SK-N-SH (cell line): ENCODE results near the gene QKI. TPM values are rescaled to one million over a fixed set of nuclear protein-coding genes. Genes with fewer than 3 reads are reported as not detected.
A peak's percentile ranks its signal among the peaks of the same experiment; 100 is the strongest.

Experiments used
- CTCF ChIA-PET: fragments of 300-600, 350-600 bp; formaldehyde crosslinking; extraction: SDS; loops from one replicate; lab custom pipeline; 2021; lab: Yijun Ruan, JAX
- POLR2A ChIA-PET: fragments of 350-600 bp; sonication (Branson Sonifier 250); formaldehyde crosslinking; extraction: SDS; loops from one replicate; lab custom pipeline; 2020; ENCODE audit warnings: antibody characterized with exemption, inconsistent platforms; lab: Yijun Ruan, JAX
- DNase-seq: peaks from one replicate; pipeline ENCODE4 v3.0.0; 2012
- H2AFZ ChIP-seq: fragments of 200-600 bp; sonication (generic); 2 replicates; pipeline ENCODE4 v1.8.1; 2016; ENCODE audit warnings: antibody characterized with exemption, mild to moderate bottlenecking, low read depth
- H3F3A ChIP-seq: fragments of 200-600 bp; sonication (generic); replicated peaks from 2 replicates; pipeline ENCODE3; 2016; ENCODE audit warnings: antibody characterized with exemption, mild to moderate bottlenecking; ENCODE audit not compliant: insufficient read depth
- H3K27ac ChIP-seq, 2 experiments: fragments of 200-500 bp in 1 of 2; fragments of 200-600 bp in 1 of 2; sonication (Bioruptor generic) in 1 of 2; sonication (generic), shearing (Covaris generic) in 1 of 2; 2 replicates each; pipeline versions ENCODE4 v1.5.1 to v1.6.1; 2014 to 2016; ENCODE audit warnings: low read depth in 2 of 2, inconsistent platforms in 1 of 2, low read length in 1 of 2, mild to moderate bottlenecking in 1 of 2, mixed read lengths in 1 of 2
- H3K27me3 ChIP-seq: fragments of 200-600 bp; sonication (generic), shearing (Covaris generic); 2 replicates; pipeline ENCODE4 v1.6.1; 2016; ENCODE audit warnings: mixed run types; ENCODE audit not compliant: insufficient read depth
- H3K36me3 ChIP-seq, 2 experiments: fragments of 200-500 bp in 1 of 2; fragments of 200-600 bp in 1 of 2; sonication (Bioruptor generic) in 1 of 2; sonication (generic) in 1 of 2; replicated peaks in 1 of 2; 2 replicates each; pipeline versions ENCODE3 to v1.5.1; 2014 to 2016; ENCODE audit warnings: low read length in 1 of 2, mild to moderate bottlenecking in 1 of 2; ENCODE audit not compliant: insufficient read depth in 2 of 2, control insufficient read depth in 1 of 2
- H3K4me1 ChIP-seq, 2 experiments: fragments of 200-500 bp in 1 of 2; fragments of 200-600 bp in 1 of 2; sonication (Bioruptor generic) in 1 of 2; sonication (generic), shearing (Covaris generic) in 1 of 2; 2 replicates each; pipeline versions ENCODE4 v1.5.1 to v1.6.1; 2014 to 2016; ENCODE audit warnings: low read depth in 1 of 2, low read length in 1 of 2, mixed run types in 1 of 2; ENCODE audit not compliant: insufficient read depth in 2 of 2, control insufficient read depth in 1 of 2
- H3K4me2 ChIP-seq: fragments of 200-600 bp; sonication (generic), shearing (Covaris generic); 2 replicates; pipeline ENCODE4 v1.6.1; 2017; ENCODE audit warnings: mixed run types
- H3K4me3 ChIP-seq, 2 experiments: fragments of 200-500 bp in 1 of 2; fragments of 200-600 bp in 1 of 2; sonication (Bioruptor generic) in 1 of 2; sonication (generic), shearing (Covaris generic) in 1 of 2; 2 replicates each; pipeline versions ENCODE4 v1.5.1 to v1.8.1; 2014 to 2016; ENCODE audit warnings: low read depth in 2 of 2, inconsistent platforms in 1 of 2, low read length in 1 of 2, mild to moderate bottlenecking in 1 of 2, mixed read lengths in 1 of 2, moderate library complexity in 1 of 2
- H3K79me2 ChIP-seq: fragments of 200-600 bp; sonication (generic); 2 replicates; pipeline ENCODE4 v1.8.1; 2017; ENCODE audit warnings: mild to moderate bottlenecking; ENCODE audit not compliant: insufficient read depth
- H3K9ac ChIP-seq: fragments of 200-600 bp; sonication (generic); 2 replicates; pipeline ENCODE4 v1.6.1; 2017; ENCODE audit warnings: mixed run types
- H3K9me2 ChIP-seq: fragments of 200-600 bp; sonication (generic); 2 replicates; pipeline ENCODE4 v1.6.1; 2017; ENCODE audit warnings: mixed run types
- H3K9me3 ChIP-seq: fragments of 200-600 bp; sonication (generic); 2 replicates; pipeline ENCODE4 v1.6.1; 2017; ENCODE audit warnings: mixed run types, mild to moderate bottlenecking, moderate library complexity
- H4K20me1 ChIP-seq: fragments of 200-600 bp; sonication (generic); 2 replicates; pipeline ENCODE4 v1.6.1; 2017; ENCODE audit warnings: mild to moderate bottlenecking, mixed run types; ENCODE audit not compliant: insufficient read depth
- CTCF ChIP-seq: fragments of 200-600 bp; sonication (generic); IDR thresholded peaks from 2 replicates; pipeline ENCODE4 v1.6.1; 2017; ENCODE audit warnings: antibody characterized with exemption, mild to moderate bottlenecking, moderate library complexity
- EP300 ChIP-seq, 2 experiments: IDR thresholded peaks; 2 replicates each; pipeline versions ENCODE4 v1.4.0 to v1.6.1; 2012; ENCODE audit warnings: borderline replicate concordance in 1 of 2, low read depth in 1 of 2, low read length in 1 of 2
- FOSL2 ChIP-seq: IDR thresholded peaks from 2 replicates; pipeline ENCODE4 v1.4.0; 2012; ENCODE audit warnings: low read depth, mild to moderate bottlenecking, moderate library complexity, borderline replicate concordance
- FOXJ3 ChIP-seq: sonication (generic); formaldehyde crosslinking; IDR thresholded peaks from 2 replicates; pipeline ENCODE4 v1.5.1; 2020; ENCODE audit warnings: mild to moderate bottlenecking, missing genetic modification reagents
- MXI1 ChIP-seq: IDR thresholded peaks from 2 replicates; pipeline ENCODE4 v1.6.1; 2012; ENCODE audit warnings: mild to moderate bottlenecking, low read depth, low read length, improper control_type of control experiment
- NFIC ChIP-seq: IDR thresholded peaks from 2 replicates; pipeline ENCODE4 v1.4.0; 2012; ENCODE audit warnings: borderline replicate concordance
- NRF1 ChIP-seq: IDR thresholded peaks from 2 replicates; pipeline ENCODE4 v1.6.1; 2012; ENCODE audit warnings: low read depth, mild to moderate bottlenecking, low read length
- PBX3 ChIP-seq: IDR thresholded peaks from 2 replicates; pipeline ENCODE4; 2012
- RXRA ChIP-seq: IDR thresholded peaks from 2 replicates; pipeline ENCODE4 v1.4.0; 2012; ENCODE audit warnings: low read depth, mild to moderate bottlenecking, borderline replicate concordance
- SIN3A ChIP-seq: IDR thresholded peaks from 2 replicates; pipeline ENCODE4 v1.6.1; 2012; ENCODE audit warnings: low read depth, mild to moderate bottlenecking, low read length, moderate library complexity, borderline replicate concordance
- TCF12 ChIP-seq: IDR thresholded peaks from 2 replicates; pipeline ENCODE4 v1.4.0; 2012
- YY1 ChIP-seq: IDR thresholded peaks from 2 replicates; pipeline ENCODE4 v1.4.0; 2012; ENCODE audit warnings: low read depth, mild to moderate bottlenecking
- WGBS: methylation state at CpG from one replicate; pipeline ENCODE4 v1.1.6; 2017; ENCODE audit warnings: low lambda C conversion rate; 5-methylcytosine and 5-hydroxymethylcytosine counted together
- polyA plus RNA-seq, 3 experiments: library from polyadenylated mRNA; depleted of rRNA; stranded (reverse); fragments of >200 nt; gene quantifications; 2 replicates each; pipeline ENCODE4 v1.2.3, GENCODE V29; 2012
- TF ChIP-seq, protein P1 (sequence below): IDR thresholded peaks from 2 replicates; pipeline ENCODE4 v1.4.0; 2012; ENCODE audit warnings: low read depth, borderline replicate concordance
- TF ChIP-seq, protein P2 (sequence below): IDR thresholded peaks from 2 replicates; pipeline ENCODE4 v1.6.1; 2012; ENCODE audit warnings: mild to moderate bottlenecking, low read depth, low read length, moderate library complexity

Gene QKI
- polyA plus RNA-seq, 1 of the 3 experiments (the other 2 are of a cell fraction) = 51.1 TPM

DNA sequence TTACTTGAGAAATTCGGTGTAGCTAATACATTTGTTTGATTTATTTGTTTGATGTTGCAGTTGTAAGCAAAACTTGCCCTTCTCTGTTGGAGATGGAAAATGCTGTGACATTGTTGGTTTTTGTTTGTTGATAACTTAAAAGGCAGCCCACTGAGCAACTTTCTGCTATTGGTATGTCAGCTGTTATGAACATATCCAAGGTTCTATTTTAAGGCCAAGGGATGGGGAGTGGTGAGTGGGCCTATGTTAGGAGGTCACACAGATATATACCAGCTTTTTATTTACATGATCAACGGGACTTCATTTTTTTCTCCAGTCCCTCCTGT lies 5.7 kb downstream of the QKI start:
- Histone ChIP-seq H3K36me3 (peaks cover 0 to 4% of the 10 kb centered on the region in 2 experiments), H3K9me2 (no peaks in the 10 kb centered on the region), H3K27me3 (no peaks in the 10 kb centered on the region), H3K4me1 (peaks cover 11 to 34% of the 10 kb centered on the region in 2 experiments; a peak in 3 of 4 replicates), H2AFZ (no peak overlapping the region), H3K4me3 (peak overlapping the region in 1 of 2 experiments; percentile 1; a peak in 1 of 4 replicates), H4K20me1 (peaks cover 83% of the 10 kb centered on the region), H3K9ac (no peak overlapping the region), H3F3A (peaks cover 5% of the 10 kb centered on the region), H3K79me2 (peaks cover 99% of the 10 kb centered on the region), H3K9me3 (no peaks in the 10 kb centered on the region), H3K4me2 (peak overlapping the region; percentile 64; the same call in 1 of the 2 replicates), H3K27ac (peak overlapping the region in 1 of 2 experiments; percentile 1; a peak in 1 of 4 replicates)
- WGBS = 71% methylated on average over 2 of the region's 2 CpGs
- TF ChIP-seq, protein P1, sequence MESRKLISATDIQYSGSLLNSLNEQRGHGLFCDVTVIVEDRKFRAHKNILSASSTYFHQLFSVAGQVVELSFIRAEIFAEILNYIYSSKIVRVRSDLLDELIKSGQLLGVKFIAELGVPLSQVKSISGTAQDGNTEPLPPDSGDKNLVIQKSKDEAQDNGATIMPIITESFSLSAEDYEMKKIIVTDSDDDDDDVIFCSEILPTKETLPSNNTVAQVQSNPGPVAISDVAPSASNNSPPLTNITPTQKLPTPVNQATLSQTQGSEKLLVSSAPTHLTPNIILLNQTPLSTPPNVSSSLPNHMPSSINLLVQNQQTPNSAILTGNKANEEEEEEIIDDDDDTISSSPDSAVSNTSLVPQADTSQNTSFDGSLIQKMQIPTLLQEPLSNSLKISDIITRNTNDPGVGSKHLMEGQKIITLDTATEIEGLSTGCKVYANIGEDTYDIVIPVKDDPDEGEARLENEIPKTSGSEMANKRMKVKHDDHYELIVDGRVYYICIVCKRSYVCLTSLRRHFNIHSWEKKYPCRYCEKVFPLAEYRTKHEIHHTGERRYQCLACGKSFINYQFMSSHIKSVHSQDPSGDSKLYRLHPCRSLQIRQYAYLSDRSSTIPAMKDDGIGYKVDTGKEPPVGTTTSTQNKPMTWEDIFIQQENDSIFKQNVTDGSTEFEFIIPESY = no peak
- TF ChIP-seq RXRA (no peak), CTCF (no peak), PBX3 (no peak), NFIC (no peak), YY1 (no peak), EP300 (IDR thresholded peaks at IDR 0.05; ENCODE audit: borderline replicate concordance in 1 of 2, low read depth in 1 of 2, low read length in 1 of 2) (no peak), FOSL2 (no peak), NRF1 (no peak), FOXJ3 (CRISPR knock-in tag) (no peak), SIN3A (no peak), TCF12 (no peak), MXI1 (no peak)
- TF ChIP-seq, protein P2, sequence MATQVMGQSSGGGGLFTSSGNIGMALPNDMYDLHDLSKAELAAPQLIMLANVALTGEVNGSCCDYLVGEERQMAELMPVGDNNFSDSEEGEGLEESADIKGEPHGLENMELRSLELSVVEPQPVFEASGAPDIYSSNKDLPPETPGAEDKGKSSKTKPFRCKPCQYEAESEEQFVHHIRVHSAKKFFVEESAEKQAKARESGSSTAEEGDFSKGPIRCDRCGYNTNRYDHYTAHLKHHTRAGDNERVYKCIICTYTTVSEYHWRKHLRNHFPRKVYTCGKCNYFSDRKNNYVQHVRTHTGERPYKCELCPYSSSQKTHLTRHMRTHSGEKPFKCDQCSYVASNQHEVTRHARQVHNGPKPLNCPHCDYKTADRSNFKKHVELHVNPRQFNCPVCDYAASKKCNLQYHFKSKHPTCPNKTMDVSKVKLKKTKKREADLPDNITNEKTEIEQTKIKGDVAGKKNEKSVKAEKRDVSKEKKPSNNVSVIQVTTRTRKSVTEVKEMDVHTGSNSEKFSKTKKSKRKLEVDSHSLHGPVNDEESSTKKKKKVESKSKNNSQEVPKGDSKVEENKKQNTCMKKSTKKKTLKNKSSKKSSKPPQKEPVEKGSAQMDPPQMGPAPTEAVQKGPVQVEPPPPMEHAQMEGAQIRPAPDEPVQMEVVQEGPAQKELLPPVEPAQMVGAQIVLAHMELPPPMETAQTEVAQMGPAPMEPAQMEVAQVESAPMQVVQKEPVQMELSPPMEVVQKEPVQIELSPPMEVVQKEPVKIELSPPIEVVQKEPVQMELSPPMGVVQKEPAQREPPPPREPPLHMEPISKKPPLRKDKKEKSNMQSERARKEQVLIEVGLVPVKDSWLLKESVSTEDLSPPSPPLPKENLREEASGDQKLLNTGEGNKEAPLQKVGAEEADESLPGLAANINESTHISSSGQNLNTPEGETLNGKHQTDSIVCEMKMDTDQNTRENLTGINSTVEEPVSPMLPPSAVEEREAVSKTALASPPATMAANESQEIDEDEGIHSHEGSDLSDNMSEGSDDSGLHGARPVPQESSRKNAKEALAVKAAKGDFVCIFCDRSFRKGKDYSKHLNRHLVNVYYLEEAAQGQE = no peak
- ChIA-PET CTCF (interaction anchor here (1.4 to 2.1 kb wide), 2 partner anchors 748 to 1507 kb away, joined by 4 to 8 read pairs; no protein-coding TSS in a partner anchor), POLR2A (no interaction called here)
- DNase-seq = no peak
